NCI-H1105 (cell line): Measurements from ENCODE around the gene IL36RN.

ENCODE experiments used
- DNase-seq: peaks from one replicate; lab custom pipeline; 2025; lab: John Stamatoyannopoulos, UW

IL36RN gene

GRCh38 chr2:113058998-113059960 is at the start of gene IL36RN:
Gene IL36RN, plus strand, starts transcription at chr2:113059198. Its CDS starts 241 bp downstream, at chr2:113059439.
- no peak for DNase-seq

- DNase-seq: no peak
These were observed 49.4 kb upstream of the IL36RN start for GRCh38 chr2:113009622-113010021.

GRCh38 chr2:113010088-113010487 is 48.9 kb upstream of the IL36RN start:
- DNase-seq: no peak

- DNase-seq: no peak
These were observed 47.9 kb upstream of the IL36RN start for GRCh38 chr2:113011108-113011507.

GRCh38 chr2:113012436-113013335 is 46.3 kb upstream of the IL36RN start:
- DNase-seq: no peak

- DNase-seq: no peak
These were observed 45.7 kb upstream of the IL36RN start for GRCh38 chr2:113013336-113013661.

- no peak for DNase-seq
These were observed 44.9 kb upstream of the IL36RN start for GRCh38 chr2:113014067-113014466.

- no peak for DNase-seq
These were observed 44.0 kb upstream of the IL36RN start for GRCh38 chr2:113015042-113015441.

- no peak for DNase-seq
These were observed 43.3 kb upstream of the IL36RN start for GRCh38 chr2:113015655-113016054.

- DNase-seq: no peak
These were observed 40.5 kb upstream of the IL36RN start for GRCh38 chr2:113018509-113018908.

GRCh38 chr2:113021312-113021711 is 37.7 kb upstream of the IL36RN start:
- no peak for DNase-seq

GRCh38 chr2:113024764-113025163 is 34.2 kb upstream of the IL36RN start:
- no peak for DNase-seq

GRCh38 chr2:113025737-113026136 is 33.3 kb upstream of the IL36RN start:
- no peak for DNase-seq

- no peak for DNase-seq
These were observed 31.3 kb upstream of the IL36RN start for GRCh38 chr2:113027691-113028090.

GRCh38 chr2:113028112-113028511 is 30.9 kb upstream of the IL36RN start:
- no peak for DNase-seq

- no peak for DNase-seq
These were observed 26.3 kb upstream of the IL36RN start for GRCh38 chr2:113032737-113033136.

- DNase-seq: no peak
These were observed 25.0 kb upstream of the IL36RN start for GRCh38 chr2:113034016-113034415.

- DNase-seq: no peak
These were observed 22.2 kb upstream of the IL36RN start for GRCh38 chr2:113036763-113037162.

- no peak for DNase-seq
These were observed 20.7 kb upstream of the IL36RN start for GRCh38 chr2:113038291-113038690.

GRCh38 chr2:113039158-113039557 is 19.8 kb upstream of the IL36RN start:
- DNase-seq: no peak

- no peak for DNase-seq
These were observed 19.3 kb upstream of the IL36RN start for GRCh38 chr2:113039719-113040118.

- no peak for DNase-seq
These were observed 17.1 kb upstream of the IL36RN start for GRCh38 chr2:113041871-113042270.

- no peak for DNase-seq
These were observed 12.5 kb upstream of the IL36RN start for GRCh38 chr2:113046465-113046864.
